IPS DF 4.7 (cell line): ENCODE results near the gene MYH11.
"Not testable (repeated sequence)": the region's sequence is repeated elsewhere in the genome, so short reads cannot be mapped to it uniquely, and the experiment has no call there.

Experiments
- DNase-seq: peaks from one replicate; pipeline ENCODE4 v3.0.0-alpha.2; 2013; ENCODE audit warnings: low spot score; ENCODE audit errors: extremely low read depth

MYH11 gene

DNA sequence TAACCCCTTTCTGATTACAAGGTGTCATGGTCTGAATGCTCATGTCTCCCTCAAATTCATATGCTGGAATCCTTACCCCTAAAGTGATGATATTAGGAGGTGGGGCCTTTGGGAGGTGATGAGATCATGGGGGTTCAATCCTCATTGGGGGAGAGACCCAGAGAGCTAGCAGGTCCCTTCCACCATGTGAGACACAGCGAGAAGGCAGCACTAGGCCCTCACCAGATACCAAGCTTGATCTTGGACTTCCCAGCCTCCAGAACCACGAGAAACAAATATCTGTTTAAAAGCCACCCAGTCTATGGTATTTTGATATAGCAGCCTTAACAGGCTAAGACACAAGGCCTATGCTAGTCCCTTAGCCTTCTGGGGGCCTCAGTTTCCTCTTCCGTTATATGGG is 45.9 kb downstream of the MYH11 start:
- DNase-seq: no peak

DNA sequence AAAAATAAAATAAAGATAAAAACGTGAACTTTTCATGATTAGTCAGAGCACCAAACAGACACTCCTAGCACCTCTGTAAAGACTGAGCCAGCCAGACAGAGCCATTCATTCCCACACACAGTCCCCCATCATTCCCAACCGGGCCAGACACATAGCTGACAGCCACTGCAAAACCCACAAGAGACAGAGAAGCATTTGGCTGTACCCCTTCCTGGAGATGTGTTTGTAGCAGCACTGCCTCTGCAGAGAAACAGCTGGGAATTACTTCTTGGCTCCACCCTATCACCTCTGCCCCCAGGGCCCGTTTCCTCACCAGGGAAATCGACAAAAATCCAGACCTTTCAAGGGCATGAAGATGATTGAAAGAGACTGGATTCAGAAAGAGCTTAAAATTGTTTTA is 46.4 kb downstream of the MYH11 start:
- no peak for DNase-seq

DNA sequence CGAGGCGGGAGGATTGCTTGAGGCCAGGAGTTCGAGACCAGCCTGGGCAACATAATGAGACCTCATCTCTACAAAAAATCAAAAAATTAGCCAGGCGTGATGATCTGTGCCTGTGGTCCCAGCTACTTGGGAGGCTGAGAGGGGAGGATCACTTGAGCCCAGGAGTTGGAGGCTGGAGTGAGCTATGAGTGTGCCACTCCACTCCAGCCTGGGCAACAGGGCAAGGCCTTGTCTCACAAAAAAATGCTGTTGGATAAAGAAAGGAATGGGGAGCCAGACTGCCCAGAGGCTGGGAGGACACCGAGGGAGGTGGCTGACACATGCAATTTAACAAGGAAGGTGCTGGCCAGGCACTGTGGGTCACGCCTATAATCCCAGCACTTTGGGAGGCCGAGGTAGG is 47.5 kb downstream of the MYH11 start:
- DNase-seq: not testable (repeated sequence)

DNA sequence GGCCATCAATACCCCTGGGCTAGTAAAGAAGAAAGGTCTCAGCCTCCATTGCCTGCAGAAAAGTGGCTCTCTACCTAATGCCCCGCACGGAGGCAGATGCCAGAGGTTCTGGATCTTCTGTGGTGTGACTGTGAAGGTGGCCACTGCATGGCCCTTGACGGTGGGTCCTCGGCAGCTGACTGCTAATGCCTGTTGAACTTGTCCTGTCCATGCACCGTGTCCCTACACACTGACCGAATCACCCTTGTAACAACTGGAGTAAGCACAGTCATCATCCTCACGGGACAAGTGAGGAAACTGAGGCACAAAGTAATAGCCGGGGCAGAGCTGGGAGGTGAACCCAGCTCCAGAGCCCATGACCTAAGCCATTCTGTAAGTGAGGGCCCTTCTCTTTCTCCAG is 48.8 kb downstream of the MYH11 start:
- no peak for DNase-seq

DNA sequence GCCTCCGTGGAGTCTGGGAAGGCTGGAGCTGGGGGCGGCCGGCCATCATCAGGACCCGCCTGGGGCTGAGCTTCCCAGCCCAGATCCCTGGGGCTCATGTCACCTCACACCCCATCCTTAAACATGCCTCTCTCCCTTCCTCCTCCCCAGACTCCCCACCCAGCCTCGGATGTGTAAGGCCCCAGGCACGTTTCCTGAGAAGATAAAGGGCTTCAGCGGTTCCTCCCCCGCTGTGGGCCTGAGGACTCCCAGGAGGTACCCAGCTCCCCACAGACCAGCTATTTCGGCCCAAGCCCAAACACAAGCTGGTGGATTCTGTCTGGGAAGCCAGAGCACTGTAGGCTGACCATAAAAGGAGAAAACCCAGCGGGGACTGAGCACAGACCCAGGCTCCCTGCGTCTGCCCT is 49.2 kb downstream of the MYH11 start:
- no peak for DNase-seq

DNA sequence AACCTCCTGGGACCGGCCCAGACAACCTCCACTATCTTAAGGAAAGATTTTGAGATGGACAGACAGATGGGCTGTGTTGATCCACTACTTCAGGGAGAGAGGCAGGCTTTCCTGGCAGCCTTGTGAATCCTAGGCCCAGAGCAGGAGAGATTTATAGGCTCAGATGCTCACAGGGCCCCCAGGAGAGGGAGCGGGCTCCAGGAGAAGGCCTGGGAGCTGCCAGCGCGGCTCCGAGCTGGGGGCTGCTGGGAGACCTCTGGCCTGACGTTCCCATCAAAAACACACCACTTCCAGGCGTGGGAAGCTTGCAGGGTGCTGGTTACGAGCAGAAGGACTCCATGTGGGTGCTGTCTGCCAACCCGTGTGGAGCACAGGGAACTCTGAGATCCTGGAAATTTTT is 53.2 kb downstream of the MYH11 start:
- DNase-seq: no peak

DNA sequence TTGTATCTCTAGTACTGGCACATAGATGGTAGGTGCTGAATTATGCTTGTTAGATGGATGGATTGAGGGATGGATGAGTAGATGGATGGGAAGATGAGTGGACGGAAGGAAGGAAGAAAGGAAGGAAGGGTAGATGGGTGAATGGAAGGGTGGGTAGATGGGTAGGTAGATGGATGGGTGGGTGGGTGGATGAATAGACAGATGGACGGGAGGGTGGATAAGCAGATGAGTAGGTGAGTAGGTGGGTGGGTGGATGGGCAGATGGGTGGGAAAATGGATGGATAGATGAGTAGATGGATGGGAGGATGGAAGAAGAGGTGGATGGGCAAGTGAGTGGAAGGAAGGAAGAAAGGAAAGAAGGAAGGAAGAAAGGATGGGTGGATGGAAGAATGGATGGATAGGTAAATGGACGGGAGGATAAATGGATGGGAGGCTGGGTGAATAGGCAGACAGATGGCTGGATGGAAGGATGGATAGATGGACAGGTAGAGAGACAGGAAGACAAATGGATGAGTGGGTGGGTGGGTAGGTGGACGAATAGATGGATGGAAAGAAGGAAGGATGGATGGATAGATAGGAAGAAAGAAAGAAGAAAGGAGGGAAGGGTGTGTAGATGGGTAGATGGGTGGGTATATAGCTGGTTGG is 56.9 kb downstream of the MYH11 start:
- DNase-seq: no peak

DNA sequence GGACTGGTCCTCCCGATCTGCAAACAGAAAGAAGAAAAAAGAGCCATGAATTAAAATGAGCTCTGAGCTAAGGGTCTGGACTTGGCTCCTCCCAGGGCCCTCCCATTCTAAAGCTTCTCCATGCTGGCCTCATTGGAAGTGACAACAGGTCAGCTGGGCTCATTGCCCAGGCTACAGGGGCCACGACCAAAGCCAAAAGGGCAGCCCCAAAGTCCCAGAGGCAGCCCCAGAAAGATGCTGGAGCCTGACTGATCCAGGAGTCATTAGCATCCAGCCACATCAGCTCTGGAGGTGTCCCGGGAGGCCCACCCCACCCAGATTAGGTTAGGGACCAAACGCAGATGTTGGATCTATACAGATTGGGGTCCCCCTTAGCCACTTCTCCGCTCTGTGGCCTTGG is 58.2 kb downstream of the MYH11 start:
- DNase-seq: no peak

DNA sequence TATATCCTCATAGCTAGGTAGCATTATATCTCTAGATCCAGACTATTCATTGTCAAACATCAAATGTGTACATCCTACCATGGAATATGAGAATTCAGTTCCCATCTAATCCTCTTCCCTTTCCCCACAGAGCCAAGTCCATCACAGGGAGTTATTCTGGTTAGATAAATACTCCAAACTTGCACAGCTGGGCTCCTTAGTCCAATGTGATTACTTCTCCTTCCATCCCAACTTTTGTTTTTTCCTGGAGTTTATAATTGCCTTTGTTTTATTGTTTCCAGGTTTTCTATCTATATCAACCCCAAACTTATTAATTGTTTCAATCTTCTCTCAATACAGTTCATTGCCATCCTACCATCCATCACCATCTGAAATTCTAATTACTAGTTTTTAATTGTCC is 59.9 kb downstream of the MYH11 start:
- no peak for DNase-seq

DNA sequence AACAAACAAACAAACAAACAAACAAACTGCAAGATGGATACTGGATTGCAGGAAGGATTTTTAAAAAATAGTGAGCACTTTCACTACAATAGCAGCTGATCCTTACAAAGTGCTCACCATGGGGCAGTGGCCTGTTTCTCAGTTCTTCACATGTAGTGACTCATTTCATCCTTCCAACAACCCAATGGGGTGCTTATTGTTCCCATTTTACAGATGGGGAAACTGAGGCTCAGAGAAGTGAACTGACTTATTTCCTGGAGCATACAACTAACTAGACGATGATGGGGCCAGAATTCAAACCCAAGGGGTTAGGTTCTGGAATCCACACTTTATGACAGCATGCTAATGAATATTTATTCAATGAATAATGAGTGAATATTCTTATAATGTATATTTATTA is 61.2 kb downstream of the MYH11 start:
- no peak for DNase-seq

DNA sequence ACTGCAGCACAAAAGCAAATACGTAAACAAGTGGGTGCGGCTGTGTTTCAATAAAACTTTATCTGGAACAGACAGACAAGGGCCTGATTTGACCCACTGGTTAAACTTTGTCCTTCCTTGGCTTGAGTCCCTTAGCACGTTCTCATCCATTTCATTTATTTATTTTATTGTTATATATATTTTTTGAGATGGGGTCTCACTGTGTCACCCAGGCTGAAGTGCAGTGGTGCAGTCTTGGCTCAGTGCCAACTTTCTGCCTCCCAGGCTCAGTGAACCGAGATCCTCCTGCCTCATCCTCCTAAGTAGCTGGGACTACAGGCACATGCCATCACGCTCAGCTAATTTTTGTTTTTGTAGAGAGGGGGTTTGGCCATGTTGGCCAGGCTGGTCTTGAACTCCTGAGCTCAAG is 64.3 kb downstream of the MYH11 start:
- no peak for DNase-seq

DNA sequence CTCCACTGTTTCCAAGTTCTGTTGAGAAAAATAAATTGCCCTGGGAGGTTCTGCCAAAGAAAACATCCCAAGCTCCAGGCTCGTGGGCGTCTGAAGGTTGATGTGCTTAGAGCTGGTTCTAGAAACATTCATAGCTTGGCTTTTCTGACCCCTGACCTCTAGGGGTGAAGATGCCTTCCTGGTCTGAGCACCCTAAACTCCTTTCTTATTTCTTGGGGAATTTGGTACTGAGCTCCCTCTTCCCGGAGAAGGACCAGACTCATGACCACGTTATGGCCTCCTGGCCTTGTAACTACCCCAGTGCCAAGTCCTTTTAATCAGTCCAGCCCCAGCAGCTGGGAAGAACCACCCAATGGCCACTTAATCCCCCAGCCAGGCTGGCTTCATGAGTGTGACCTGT is 66.4 kb downstream of the MYH11 start:
- no peak for DNase-seq

DNA sequence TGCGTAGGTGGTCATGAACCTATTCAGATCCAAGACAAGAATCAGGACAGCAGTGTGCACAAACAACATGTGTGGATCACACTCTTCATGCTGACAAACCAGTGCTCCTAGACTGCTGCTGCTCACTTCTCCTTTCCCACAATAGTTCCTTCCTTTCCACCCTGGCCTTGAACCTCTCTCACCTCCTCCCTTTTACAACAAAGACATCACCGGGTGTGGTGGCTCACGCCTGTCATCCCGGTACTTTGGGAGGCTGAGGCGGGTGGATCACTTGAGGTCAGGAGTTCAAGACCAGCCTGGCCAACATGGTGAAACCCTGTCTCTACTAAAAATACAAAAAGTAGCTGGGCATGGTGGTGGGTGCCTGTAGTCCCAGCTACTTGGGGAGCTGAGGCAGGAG is 67.0 kb downstream of the MYH11 start:
- DNase-seq: not testable (repeated sequence)

DNA sequence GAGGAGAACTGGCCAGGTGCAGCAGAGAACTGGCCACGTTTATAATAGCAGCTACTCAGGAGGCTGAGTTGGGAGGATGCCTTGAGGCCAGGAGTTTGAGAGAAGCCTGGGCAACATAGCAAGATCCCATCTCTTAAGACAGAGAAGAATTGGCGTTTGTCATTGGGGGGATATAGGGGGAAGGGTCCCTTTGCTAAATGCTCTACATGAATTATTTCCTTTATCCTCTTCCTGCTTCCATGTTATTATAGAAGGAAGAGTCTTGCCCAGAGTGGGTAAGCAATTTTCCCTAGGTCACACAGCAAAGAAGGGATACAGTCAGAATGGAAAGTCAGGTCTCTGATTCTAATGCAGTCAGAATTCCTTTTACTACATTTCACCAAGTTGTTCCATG is 68.0 kb downstream of the MYH11 start:
- no peak for DNase-seq

DNA sequence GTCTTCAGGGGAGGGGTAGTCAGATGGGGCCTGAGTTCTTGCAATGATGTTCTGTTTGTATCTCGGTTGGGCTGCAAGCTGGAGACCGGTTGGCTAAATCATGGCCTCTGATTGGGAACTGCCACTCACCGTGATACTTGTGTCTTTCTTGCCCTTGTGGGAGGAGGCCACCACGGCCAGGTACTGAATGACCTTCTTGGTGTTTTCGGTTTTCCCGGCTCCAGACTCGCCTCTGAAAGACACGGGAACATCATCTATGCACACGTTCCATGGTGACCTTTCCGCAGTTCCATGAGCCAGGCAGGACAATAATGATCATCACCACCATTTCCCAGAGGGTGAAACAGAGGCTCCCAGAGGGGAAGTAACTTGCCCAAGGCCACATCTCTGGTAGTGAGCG is 70.3 kb downstream of the MYH11 start:
- DNase-seq: no peak

DNA sequence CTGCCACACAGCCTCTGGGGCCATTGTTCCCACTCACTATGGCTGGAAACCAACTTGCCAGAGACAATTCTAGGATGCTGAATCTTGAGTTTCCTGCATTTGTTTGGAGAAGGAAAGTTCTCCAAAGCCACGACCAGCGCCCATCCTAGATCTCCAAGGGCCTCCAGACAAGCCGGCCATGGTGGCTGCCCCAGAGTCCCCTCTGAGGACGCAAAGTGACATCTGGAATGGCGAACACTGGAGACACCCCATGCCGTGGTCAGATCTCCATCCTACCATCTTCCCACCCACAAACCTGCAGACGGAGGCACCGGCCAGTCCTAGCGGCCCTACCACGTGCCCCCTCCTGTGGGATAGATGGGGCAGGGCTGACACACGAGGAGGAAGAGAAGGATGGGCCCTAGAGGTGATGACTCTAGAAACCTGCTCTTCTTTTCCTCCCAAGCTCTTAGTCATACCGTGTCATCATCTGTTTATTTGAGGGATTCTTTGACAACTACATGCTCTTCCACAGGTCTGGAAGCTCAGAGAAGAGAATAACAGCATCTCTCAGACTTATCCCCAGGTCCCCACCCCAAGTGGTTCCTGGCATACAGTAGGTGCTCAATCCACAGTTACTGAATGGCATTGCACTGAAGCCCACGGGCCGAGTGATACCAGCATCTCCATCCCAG is 71.3 kb downstream of the MYH11 start:
- no peak for DNase-seq

DNA sequence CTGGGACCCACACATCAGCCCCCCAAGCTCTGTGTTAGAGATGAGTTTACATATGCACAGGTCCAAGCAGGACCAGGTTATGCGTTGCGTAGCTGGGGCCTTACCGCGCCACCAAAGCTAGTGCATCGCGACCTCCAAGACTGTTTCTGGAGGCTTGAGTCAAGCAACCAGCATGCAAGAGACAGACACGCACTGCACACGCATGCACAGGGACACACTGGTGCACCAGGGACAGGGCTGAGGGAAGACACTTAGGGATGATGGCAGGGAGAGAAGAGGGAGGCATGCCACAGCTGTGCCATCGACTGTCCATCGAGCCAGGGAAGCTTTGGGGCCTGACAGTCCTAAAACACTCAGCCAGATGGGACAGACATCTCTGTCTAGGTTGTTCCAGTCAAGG is 72.8 kb downstream of the MYH11 start:
- no peak for DNase-seq

DNA sequence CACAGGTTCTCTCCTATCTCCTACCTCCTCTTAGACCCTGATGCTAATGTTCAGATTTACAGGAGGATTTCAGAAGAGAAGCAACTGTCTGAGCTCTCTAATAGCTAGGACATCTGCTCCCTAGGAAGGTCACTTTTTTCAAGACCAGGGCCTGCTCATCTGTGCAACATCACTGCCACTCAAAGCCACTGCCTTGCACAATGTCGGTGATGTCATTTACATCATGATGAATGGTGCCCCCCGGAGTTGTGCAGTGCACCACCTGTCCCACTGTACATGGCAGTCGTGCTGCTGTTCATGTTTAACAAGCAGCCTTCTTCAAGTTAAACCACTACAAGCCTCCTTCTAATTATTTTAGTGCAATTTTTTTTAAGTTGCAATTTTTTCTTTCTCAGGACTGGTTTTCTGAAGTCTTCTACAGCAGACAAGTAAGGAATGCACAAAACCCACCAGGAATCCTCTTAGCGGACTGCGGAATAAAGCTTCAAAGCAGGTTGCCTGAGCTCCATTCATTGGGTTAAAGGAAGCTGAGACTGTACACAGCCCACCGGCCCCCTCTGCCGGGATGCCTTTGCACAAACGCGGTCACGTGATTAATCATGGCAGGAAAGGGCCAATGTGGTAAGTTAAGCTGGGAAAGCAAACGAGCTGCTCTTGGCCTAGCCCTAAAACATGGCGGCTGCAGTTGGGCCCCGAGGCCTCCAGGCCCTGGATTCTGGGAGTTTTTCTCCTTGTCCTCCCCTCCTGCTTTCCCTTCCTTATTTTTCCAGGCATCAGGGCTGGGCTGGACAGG is 74.1 kb downstream of the MYH11 start:
- no peak for DNase-seq

DNA sequence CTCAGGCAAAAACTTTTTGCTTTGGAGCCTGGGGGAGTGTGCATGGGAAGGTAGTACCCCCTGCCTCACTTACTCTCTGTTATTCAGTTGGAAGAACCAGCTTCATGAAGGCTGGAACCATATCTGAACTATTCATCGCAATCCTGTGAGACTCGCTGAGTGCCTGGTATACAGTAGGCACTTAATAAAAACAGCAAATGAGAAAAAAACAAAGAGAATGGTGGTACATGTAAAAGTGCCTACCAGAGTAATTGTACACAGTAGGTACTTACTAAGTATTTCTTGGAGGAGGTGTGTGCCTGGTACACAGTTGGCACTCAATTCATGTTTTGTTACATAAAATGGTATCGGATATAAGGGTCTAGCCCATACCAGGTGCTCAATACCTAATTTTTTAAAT is 75.2 kb downstream of the MYH11 start:
- no peak for DNase-seq

DNA sequence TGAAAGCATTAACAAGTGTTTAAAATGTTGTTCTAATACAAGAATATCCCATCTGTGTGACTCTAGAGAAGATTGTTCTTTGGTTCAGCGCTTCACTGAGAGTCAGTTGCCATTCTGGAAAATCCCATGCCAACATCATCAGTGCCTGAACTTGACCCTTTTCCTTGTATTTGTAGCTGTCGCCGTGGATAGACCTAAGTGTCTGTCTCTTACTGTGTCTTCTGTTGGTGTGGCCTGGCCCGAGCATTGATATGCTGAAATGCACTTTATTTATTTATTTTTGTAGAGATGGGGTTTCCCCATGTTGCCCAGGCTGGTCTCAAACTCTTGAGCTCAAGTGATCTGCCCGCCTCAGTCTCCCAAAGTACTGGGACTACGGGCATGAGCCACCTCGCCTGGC is 76.0 kb downstream of the MYH11 start:
- no peak for DNase-seq

DNA sequence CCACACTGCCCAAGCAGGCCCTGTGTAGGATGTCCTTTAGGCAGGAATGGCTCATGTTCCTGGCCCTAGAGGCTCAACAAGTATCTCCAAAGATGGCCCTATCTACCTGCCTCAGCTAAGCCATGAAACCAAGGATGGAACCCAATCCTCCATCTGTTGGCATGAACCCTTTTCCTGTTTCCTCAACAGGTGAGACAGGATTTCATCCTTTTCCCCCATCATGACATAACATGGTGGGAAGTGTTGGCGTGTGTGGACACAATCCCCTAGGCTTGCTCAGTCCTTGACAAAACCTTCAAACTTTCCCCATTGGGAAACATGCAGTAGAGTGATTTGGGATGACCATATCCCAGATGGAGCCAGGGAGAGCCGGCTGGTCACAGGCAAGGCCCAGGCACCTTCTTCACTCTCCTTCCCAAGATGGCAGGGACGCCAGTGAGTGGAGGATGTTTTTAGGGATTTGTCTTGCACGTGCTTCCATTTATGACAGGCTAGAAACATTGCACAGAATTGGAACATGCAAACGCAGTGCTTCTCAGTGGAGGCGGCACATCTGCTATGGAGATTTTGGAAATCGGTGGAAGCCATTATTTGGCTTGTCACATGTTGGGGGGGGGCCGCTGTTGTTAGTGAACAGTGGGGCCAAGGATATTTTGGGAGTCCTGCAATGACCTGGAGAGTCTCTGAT is 77.0 kb downstream of the MYH11 start:
- no peak for DNase-seq

DNA sequence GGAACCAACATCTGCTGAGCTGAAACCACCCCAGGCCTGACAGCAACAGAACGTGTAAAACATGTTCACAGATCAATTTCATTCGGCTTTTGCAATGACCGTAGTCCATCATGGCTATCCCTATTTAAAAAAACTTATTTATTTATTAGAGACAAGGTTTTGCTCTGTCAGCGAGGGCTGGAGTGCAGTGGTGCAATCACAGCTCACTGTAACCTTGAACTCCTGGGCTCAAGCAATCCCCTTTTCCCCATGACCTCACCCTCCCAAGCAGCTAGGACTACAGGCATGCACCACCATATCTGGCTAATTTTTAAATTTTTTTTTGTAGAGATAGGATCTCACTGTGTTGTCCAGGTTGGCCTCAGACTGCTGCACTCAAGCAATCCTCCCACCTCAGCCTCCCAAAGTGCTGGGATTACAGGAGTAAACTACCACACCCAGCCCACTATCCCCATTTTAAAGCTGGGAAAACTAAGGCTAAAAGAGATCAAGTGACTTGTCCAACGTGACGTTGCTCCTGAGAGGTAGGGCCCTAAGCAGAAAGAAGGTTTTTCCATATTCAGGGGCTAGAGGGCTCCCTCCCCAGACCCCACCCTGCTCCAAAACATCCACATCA is 77.7 kb downstream of the MYH11 start:
- DNase-seq: no peak
